ENCODE data around the gene MRGPRD. TPM values are rescaled to one million over a fixed set of nuclear protein-coding genes. Genes with fewer than 3 reads are reported as not detected.

MRGPRD gene
- total and polyA plus RNA-seq, 9 donors = not detected

GRCh38 chr11:68936676-68937620, 43.8 kb downstream of the MRGPRD start:
- Histone ChIP-seq H3K27ac (no peak overlapping the region), H3K27me3 (no peaks in the 10 kb centered on the region), H3K4me3 (no peak overlapping the region), H3K4me1 (ENCODE audit: insufficient read depth) (no peaks in the 10 kb centered on the region), H3K36me3 (no peaks in the 10 kb centered on the region), H3K9me3 (no peaks in the 10 kb centered on the region)
- TF ChIP-seq EP300 (IDR thresholded peaks at IDR 0.05) (no peak), POLR2A (IDR thresholded peaks at IDR 0.05) (no peak), CTCF (IDR thresholded peaks at IDR 0.05) (no peak)
- DNase-seq = no peak
- intact Hi-C loops (cut with DNase I) = loop anchor here in 1 of 4 donors (10.0 kb wide), 1 partner anchor 688 kb away; no protein-coding TSS in a partner anchor
- 89 to 93% (median 92%) methylated on average over 29 of the region's 29 CpGs for WGBS, 3 donors

DNA sequence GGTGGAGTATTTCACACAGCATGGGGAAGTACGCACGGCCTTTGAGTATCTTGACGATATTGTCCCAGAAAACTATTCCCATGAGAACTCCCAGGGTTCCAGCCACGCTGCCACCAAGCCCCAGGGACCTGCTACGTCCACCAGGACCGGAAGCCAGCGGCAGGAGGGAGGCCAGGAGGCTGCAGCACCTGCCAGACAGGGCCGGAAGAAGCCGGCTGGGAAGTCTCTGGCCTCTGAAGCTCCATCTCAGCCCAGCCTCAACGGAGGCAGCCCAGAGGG, 44.5 kb downstream of the MRGPRD start:
- Histone ChIP-seq H3K36me3 (no peaks in the 10 kb centered on the region), H3K27me3 (no peaks in the 10 kb centered on the region), H3K4me3 (no peak overlapping the region), H3K27ac (no peak overlapping the region), H3K9me3 (no peaks in the 10 kb centered on the region), H3K4me1 (ENCODE audit: insufficient read depth) (no peaks in the 10 kb centered on the region)
- WGBS, 3 donors = 87 to 95% (median 93%) methylated on average over 10 of the region's 10 CpGs
- TF ChIP-seq POLR2A (IDR thresholded peaks at IDR 0.05) = no peak
- no peak for TF ChIP-seq EP300 (IDR thresholded peaks at IDR 0.05)
- no peak for TF ChIP-seq CTCF (IDR thresholded peaks at IDR 0.05)
- no peak for DNase-seq
- intact Hi-C loops (cut with DNase I) = loop anchor here in 1 of 4 donors (10.0 kb wide), 1 partner anchor 689 kb away; no protein-coding TSS in a partner anchor

DNA sequence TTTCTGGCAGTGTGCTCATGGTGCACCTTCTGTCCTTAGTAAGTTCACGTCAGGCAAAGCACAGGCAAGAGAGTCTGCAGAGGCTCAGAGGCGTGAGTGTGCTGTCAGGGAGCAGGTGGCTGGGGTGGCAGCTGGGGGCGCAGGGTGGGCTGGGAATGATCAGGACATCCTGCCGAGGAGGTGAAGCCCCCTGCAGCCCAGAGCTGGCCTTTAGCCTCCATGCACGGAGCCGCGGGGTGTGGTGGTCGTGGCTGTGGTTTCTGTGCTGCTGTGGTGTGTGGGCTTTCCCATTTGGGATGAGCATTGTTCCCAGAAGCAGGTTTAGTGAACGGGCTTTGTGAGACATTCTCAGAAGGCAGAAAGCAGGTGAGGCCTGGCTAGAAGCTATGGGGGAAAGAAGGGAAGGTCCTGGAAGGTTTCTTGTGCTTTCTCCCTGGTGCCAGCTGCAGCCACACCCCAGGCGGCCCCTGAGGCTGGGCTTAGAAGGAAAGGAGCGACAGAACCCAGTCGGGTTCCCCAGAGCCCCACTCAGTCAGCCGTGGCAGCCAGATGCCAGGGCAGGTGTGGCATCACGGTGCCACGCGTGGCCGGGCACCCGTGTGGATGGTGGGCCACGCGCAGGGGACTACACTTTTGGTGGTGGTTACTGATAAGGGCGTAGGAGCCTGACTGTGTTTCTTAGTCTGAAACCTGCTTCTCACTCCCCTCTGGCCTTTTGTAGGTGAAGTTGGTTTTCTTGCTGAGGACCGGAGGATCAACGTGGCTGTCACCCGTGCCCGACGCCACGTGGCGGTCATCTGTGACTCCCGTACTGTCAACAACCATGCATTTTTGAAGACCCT, 45.0 kb downstream of the MRGPRD start:
- Histone ChIP-seq H3K4me1 (ENCODE audit: insufficient read depth) (no peaks in the 10 kb centered on the region), H3K27ac (no peak overlapping the region), H3K4me3 (no peak overlapping the region), H3K9me3 (no peaks in the 10 kb centered on the region), H3K27me3 (no peaks in the 10 kb centered on the region), H3K36me3 (no peaks in the 10 kb centered on the region)
- 91 to 95% (median 93%) methylated on average over 29 of the region's 29 CpGs for WGBS, 3 donors
- intact Hi-C loops (cut with DNase I) = loop anchor here in 1 of 4 donors (10.0 kb wide), 1 partner anchor 689 kb away; no protein-coding TSS in a partner anchor
- DNase-seq = no peak
- no peak for TF ChIP-seq POLR2A (IDR thresholded peaks at IDR 0.05)
- TF ChIP-seq CTCF (IDR thresholded peaks at IDR 0.05) = no peak
- TF ChIP-seq EP300 (IDR thresholded peaks at IDR 0.05) = no peak

- H3K27me3 ChIP-seq = no peaks in the 10 kb centered on the region
- no peak overlapping the region for H3K27ac ChIP-seq
- no peak for TF ChIP-seq EP300 (IDR thresholded peaks at IDR 0.05)
- no peak for TF ChIP-seq CTCF (IDR thresholded peaks at IDR 0.05)
- TF ChIP-seq POLR2A (IDR thresholded peaks at IDR 0.05) = no peak
- intact Hi-C loops (cut with DNase I) = loop anchor here in 1 of 4 donors (10.0 kb wide), 1 partner anchor 690 kb away; no protein-coding TSS in a partner anchor
- H3K4me3 ChIP-seq = no peak overlapping the region
- WGBS, 3 donors = 95% methylated on average over 15 of the region's 15 CpGs
- no peaks in the 10 kb centered on the region for H3K36me3 ChIP-seq
- no peak for DNase-seq
- H3K4me1 ChIP-seq (ENCODE audit: insufficient read depth) = no peaks in the 10 kb centered on the region
- no peaks in the 10 kb centered on the region for H3K9me3 ChIP-seq
These were observed 45.7 kb downstream of the MRGPRD start for GRCh38 chr11:68935066-68935465.
